ENCODE measurements around the gene TNNC1.

The TNNC1 gene

GRCh38 chr3:52428151-52429005 is 25.5 kb downstream of the TNNC1 start:
- TF ChIP-seq CTCF (IDR thresholded peaks at IDR 0.05): peak; percentile 69
- no peak overlapping the region for H3K4me3 ChIP-seq
- no peak overlapping the region for H3K27ac ChIP-seq
- no peak for DNase-seq (ENCODE audit: low spot score)

- Histone ChIP-seq H3K4me3 (no peak overlapping the region), H3K27ac (no peak overlapping the region)
- no peak for TF ChIP-seq CTCF (IDR thresholded peaks at IDR 0.05)
- DNase-seq (ENCODE audit: low spot score): no peak
Observed at GRCh38 chr3:52423173-52423572, 30.7 kb downstream of the TNNC1 start.

- H3K27ac ChIP-seq: no peak overlapping the region
- DNase-seq (ENCODE audit: low spot score): no peak
- TF ChIP-seq CTCF (IDR thresholded peaks at IDR 0.05): no peak
- H3K4me3 ChIP-seq: no peak overlapping the region
Observed at GRCh38 chr3:52422669-52423068, 31.2 kb downstream of the TNNC1 start.

GRCh38 chr3:52420388-52420787 is 33.5 kb downstream of the TNNC1 start:
- TF ChIP-seq CTCF (IDR thresholded peaks at IDR 0.05): no peak
- H3K27ac ChIP-seq: peak overlapping the region in 1 of 2 donors; percentile 25
- H3K4me3 ChIP-seq: no peak overlapping the region
- no peak for DNase-seq (ENCODE audit: low spot score)

GRCh38 chr3:52415800-52416199 is 38.0 kb downstream of the TNNC1 start:
- TF ChIP-seq CTCF (IDR thresholded peaks at IDR 0.05): no peak
- no peak for DNase-seq (ENCODE audit: low spot score)
- no peak overlapping the region for H3K4me3 ChIP-seq
- no peak overlapping the region for H3K27ac ChIP-seq

- no peak overlapping the region for H3K27ac ChIP-seq
- no peak for TF ChIP-seq CTCF (IDR thresholded peaks at IDR 0.05)
- no peak for DNase-seq (ENCODE audit: low spot score)
- H3K4me3 ChIP-seq: peak overlapping the region; percentile 100
Observed at GRCh38 chr3:52408466-52408865, 45.4 kb downstream of the TNNC1 start.

GRCh38 chr3:52407779-52408178 is 46.1 kb downstream of the TNNC1 start:
- DNase-seq (ENCODE audit: low spot score): no peak
- TF ChIP-seq CTCF (IDR thresholded peaks at IDR 0.05): no peak
- Histone ChIP-seq H3K4me3 (no peak overlapping the region), H3K27ac (no peak overlapping the region)

Measured in coronary artery (tissue), 2 donors.